SK-N-SH (cell line): ENCODE measurements around the gene RAB22A.
"Not testable (repeated sequence)": the region's sequence is repeated elsewhere in the genome, so short reads cannot be mapped to it uniquely, and the experiment has no call there.

ENCODE experiments used
- EZH2phosphoT487 ChIP-seq: fragments of 200-600 bp; sonication (generic); IDR thresholded peaks from 2 replicates; pipeline ENCODE4 v1.6.1; 2017; ENCODE audit warnings: low read depth, mixed run types, mild to moderate bottlenecking, antibody characterized with exemption, moderate library complexity, borderline replicate concordance
- JUND ChIP-seq: IDR thresholded peaks from 2 replicates; pipeline ENCODE4 v1.4.0; 2012
- MEF2A ChIP-seq: IDR thresholded peaks from 2 replicates; pipeline ENCODE4 v1.4.0; 2012; ENCODE audit warnings: low read depth, borderline replicate concordance
- TEAD4 ChIP-seq: IDR thresholded peaks from 2 replicates; pipeline ENCODE4 v1.4.0; 2012; ENCODE audit warnings: mild to moderate bottlenecking, borderline replicate concordance; ENCODE audit not compliant: insufficient read depth
- TF ChIP-seq, protein P1 (sequence below): fragments of 200-600 bp; sonication (generic); IDR thresholded peaks from 2 replicates; pipeline ENCODE4 v1.6.1; 2017; ENCODE audit warnings: antibody characterized with exemption, mild to moderate bottlenecking, moderate library complexity

DNA sequence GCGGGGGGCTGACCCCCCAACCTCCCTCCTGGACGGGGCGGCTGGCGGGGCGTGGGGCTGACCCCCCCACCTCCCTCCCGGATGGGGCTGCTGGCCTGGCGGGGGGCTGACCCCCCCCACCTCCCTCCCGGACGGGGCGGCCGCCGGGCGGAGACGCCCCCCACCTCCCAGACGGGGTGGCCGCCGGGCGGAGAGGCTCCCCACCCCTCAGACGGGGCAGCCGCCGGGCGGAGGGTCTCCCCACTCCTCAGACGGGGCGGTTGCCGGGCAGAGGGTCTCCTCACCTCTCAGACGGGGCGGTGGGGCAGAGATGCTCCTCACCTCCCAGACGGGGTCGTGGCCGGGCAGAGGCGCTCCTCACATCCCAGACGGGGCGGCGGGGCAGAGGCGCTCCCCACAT lies 104.7 kb downstream of the RAB22A start:
- TF ChIP-seq, protein P1, sequence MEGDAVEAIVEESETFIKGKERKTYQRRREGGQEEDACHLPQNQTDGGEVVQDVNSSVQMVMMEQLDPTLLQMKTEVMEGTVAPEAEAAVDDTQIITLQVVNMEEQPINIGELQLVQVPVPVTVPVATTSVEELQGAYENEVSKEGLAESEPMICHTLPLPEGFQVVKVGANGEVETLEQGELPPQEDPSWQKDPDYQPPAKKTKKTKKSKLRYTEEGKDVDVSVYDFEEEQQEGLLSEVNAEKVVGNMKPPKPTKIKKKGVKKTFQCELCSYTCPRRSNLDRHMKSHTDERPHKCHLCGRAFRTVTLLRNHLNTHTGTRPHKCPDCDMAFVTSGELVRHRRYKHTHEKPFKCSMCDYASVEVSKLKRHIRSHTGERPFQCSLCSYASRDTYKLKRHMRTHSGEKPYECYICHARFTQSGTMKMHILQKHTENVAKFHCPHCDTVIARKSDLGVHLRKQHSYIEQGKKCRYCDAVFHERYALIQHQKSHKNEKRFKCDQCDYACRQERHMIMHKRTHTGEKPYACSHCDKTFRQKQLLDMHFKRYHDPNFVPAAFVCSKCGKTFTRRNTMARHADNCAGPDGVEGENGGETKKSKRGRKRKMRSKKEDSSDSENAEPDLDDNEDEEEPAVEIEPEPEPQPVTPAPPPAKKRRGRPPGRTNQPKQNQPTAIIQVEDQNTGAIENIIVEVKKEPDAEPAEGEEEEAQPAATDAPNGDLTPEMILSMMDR: not testable (repeated sequence)
- not testable (repeated sequence) for TF ChIP-seq TEAD4, JUND, MEF2A, EZH2phosphoT487
